Neural cell (in vitro differentiated cells): ENCODE results near the gene MED16.

ENCODE experiments used
- CTCF ChIP-seq: fragments of 450-650 bp; IDR thresholded peaks from 2 replicates; pipeline ENCODE4 v1.5.1; 2014; ENCODE audit warnings: antibody characterized with exemption, mild to moderate bottlenecking, moderate library complexity; ENCODE audit not compliant: poor library complexity, severe bottlenecking
- EP300 ChIP-seq: fragments of 450-650 bp; conservative IDR thresholded peaks from 2 replicates; pipeline ENCODE4 v1.6.1; 2014; ENCODE audit warnings: antibody characterized with exemption, mild to moderate bottlenecking, moderate library complexity; ENCODE audit not compliant: poor library complexity, severe bottlenecking
- EZH2 ChIP-seq: fragments of 200-600, 300-800 bp; shearing (Covaris generic), sonication (generic); IDR thresholded peaks from 2 replicates; pipeline ENCODE4 v1.6.1; 2014; ENCODE audit warnings: antibody characterized with exemption, low read length, borderline replicate concordance, mild to moderate bottlenecking; ENCODE audit not compliant: insufficient read depth, poor library complexity, severe bottlenecking
- RAD21 ChIP-seq: fragments of 450-650 bp; conservative IDR thresholded peaks from 2 replicates; pipeline ENCODE4 v1.6.1; 2014; ENCODE audit warnings: antibody characterized with exemption, mild to moderate bottlenecking, moderate library complexity
- SMC3 ChIP-seq: fragments of 450-650 bp; conservative IDR thresholded peaks from 2 replicates; pipeline ENCODE4 v1.6.1; 2014; ENCODE audit warnings: antibody characterized with exemption, mild to moderate bottlenecking, moderate library complexity; ENCODE audit not compliant: poor library complexity
- TAF1 ChIP-seq: IDR thresholded peaks from 2 replicates; pipeline ENCODE4 v1.6.1; 2012; ENCODE audit warnings: low read depth

GRCh38 chr19:850221-850978 lies 42.6 kb downstream of the MED16 start:
- no peak for TF ChIP-seq CTCF
- TF ChIP-seq EZH2: no peak
- no peak for TF ChIP-seq RAD21
- TF ChIP-seq TAF1: no peak
- no peak for TF ChIP-seq EP300
- TF ChIP-seq SMC3: no peak
